GM12801 (cell line): ENCODE results near the gene LPP.

Experiments used
- TF ChIP-seq, protein P1 (sequence below): IDR thresholded peaks from one replicate; pipeline ENCODE4 v1.5.1; 2011; ENCODE audit warnings: control low read depth; ENCODE audit not compliant: insufficient read length; ENCODE audit errors: extremely low read depth

LPP gene

DNA sequence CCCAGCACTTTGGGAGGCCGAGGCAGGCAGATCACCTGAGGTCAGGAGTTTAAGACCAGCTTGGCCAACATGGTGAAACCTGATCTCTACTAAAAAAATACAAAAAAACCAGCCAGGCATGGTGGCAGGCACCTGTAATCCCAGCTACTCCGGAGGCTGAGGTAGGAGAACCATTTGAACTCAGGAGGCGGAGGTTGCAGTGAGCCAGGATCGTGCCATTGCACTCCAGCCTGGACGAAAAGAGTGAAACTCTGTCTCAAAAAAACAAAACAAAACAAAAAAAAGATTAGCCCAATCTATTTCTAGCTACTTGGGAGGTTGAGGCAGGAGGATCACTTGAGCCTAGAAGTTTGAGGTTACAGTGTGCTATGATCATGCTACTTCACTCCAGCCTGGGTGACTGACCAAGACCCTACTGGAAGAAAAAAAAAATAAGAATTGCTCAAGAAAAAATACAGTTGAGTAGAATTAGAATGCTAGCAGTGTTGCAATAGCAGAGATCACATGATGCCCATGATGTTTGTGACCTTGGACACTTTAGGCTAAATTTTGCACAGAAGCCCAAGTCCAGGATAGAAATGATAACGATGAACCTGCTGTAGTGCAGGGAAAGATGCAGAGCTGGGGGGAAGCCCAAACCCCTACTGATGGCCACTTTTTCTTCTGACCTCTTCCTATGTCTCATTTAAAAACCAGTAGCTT lies 162.2 kb downstream of the LPP start:
- TF ChIP-seq, protein P1, sequence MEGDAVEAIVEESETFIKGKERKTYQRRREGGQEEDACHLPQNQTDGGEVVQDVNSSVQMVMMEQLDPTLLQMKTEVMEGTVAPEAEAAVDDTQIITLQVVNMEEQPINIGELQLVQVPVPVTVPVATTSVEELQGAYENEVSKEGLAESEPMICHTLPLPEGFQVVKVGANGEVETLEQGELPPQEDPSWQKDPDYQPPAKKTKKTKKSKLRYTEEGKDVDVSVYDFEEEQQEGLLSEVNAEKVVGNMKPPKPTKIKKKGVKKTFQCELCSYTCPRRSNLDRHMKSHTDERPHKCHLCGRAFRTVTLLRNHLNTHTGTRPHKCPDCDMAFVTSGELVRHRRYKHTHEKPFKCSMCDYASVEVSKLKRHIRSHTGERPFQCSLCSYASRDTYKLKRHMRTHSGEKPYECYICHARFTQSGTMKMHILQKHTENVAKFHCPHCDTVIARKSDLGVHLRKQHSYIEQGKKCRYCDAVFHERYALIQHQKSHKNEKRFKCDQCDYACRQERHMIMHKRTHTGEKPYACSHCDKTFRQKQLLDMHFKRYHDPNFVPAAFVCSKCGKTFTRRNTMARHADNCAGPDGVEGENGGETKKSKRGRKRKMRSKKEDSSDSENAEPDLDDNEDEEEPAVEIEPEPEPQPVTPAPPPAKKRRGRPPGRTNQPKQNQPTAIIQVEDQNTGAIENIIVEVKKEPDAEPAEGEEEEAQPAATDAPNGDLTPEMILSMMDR = no peak

DNA sequence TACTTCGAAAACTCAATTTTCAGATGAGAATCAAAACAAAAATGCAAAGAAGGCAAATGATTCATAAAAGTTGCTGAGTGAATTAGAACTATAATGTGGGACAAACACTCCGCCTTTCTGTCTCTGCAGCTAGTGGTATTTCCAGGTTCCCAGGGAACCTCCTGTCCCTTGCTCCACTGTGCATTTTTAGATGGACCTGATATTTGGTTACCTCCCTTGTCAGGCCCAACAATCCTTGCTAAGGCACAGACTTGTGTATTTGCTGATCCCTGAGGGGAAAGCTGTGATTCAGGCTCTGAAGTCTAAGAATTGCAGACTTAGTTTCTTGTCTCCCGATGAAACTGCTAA lies 162.7 kb downstream of the LPP start:
- TF ChIP-seq, protein P1 = no peak

DNA sequence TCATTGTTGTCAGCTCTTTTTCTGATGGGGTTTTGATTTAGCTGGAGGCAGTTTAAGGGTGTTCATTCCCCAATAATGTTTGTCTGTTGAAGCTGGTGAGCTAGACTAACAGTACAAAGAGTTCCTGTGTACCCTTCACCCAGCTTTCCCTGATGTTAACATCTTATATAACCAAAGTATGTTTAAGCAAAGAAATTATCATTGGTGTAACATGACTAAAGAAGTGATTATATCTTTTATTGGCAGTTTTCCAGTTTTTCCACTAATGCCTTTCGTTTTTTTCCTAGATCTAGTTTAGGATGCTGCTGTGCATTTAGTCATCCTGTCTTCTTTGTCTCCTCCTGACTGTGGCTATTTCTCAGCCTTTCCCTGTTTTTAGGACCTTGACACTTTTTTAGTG lies 165.6 kb downstream of the LPP start:
- TF ChIP-seq, protein P1 = no peak

DNA sequence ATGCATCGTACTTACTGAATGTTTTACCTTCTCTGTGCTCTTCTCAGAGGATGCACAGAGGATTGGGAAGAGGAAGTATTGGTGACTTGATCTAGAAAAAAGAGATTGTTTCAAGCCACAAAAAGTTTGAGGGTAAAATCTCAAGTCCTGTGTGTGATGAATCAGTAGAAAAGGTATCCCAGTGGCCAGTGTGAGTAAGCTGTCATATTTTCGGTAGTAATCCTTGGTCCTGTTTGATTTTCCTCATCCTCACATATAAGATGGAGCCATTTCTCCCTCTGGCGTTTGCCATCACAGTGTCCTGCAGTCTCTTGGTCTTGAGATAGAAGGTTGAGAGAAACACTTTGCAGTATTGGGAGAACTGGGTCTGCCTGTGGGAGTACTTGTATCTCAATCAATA lies 166.8 kb downstream of the LPP start:
- TF ChIP-seq, protein P1 = no peak

DNA sequence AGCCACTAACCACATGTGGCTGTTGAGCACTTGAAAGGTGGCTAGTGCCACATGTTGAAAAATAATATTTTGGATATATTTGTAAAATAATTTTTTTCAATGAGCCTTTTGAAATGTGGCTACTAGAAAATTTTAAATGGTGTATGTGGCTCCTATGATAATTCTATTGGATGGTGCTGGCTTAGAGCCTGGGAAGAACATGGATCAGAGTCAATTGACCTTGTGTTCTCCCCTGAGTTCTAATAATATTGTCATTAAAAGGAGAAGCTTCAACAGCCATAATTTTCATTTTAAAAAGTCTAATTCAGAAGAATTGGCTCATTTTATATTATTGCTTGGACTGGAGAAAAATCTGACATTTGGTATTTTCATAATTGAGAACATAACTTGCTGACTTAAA lies 167.3 kb downstream of the LPP start:
- TF ChIP-seq, protein P1 = no peak

DNA sequence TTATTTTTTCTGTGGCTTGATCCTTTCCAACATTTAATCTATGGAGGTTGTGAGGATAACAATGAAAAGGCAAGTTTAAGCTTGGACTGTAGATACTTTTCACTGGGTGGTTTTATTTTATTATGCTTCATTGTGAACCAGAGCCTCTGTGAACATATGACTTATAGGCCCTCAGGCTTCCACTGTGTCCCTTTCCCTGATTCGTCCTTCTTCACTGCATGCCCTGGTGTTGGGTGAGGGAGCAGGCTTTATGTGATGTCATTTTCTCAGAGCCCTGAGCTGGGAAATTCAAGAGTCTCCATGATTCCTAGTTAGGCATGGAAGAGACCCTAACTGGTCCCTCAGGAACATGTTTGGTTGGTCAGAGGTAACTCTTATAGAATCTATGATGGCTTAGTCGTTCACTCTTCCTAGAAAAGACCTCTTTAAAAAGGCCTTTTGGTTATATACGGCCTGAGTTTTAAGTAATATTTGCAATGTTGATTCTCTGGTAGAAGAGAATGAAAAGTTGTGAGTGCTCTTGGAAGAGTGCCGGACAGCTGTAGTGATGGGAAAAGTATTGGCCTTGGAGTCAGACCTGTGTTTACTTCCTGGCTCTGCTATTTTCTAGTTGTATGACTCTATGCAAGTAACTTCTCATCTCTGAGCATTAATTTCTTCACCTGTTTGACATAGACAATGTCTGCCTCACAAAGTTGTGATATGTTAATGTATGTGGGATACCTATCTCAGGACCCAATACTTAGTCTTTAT lies 168.4 kb downstream of the LPP start:
- TF ChIP-seq, protein P1 = no peak

DNA sequence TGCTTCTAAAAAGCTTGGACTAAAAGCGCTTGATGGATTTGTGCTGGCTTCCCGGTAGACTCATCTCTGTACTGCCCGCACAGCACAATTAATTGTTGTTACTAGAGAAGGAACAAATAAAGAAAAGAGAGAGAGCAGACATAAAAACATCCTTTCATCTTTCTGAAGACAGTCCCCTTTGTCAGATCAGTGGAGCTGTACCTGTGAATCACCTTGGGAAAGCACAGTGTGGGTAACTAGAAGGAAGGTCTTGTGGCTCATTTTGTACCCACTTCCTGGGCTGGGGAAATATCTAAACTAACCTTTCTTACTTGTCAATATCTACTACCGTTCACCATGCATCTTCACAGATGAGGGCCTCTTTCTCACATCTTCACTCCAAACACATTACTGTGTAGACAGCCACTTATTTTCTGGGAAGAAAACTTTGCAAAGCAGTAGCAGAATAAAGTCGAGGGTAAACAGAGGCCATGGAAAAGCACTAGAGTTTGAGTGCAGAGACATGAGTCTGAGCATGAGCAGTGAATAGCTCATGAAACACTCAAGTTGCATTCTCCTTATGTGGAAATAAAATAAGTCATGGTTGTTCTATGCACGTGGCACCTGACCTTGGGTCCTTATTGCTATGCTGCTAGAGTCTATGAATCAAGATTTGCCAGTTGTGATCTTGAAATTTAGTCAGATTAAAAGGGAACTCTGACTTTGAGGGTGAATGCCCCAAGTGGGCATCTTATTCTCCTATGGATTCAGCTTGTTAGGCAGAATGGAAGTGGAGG lies 169.3 kb downstream of the LPP start:
- TF ChIP-seq, protein P1 = no peak
